H1 (cell line): ENCODE results near the gene SHISA7. TPM values are rescaled to one million over a fixed set of nuclear protein-coding genes. Genes with fewer than 3 reads are reported as not detected.
A peak's percentile ranks its signal among the peaks of the same experiment; 100 is the strongest.

Experiments used
- BCL11A ChIP-seq, 2 experiments: IDR thresholded peaks; one replicate each; pipeline ENCODE4 v1.6.1; 2011; ENCODE audit warnings: low read depth in 2 of 2, low read length in 2 of 2, mild to moderate bottlenecking in 2 of 2
- CEBPB ChIP-seq: IDR thresholded peaks from 2 replicates; pipeline ENCODE4 v1.6.1; 2012; ENCODE audit warnings: low read depth, low read length
- CHD1 ChIP-seq: IDR thresholded peaks from 2 replicates; pipeline ENCODE4 v1.6.1; 2012; ENCODE audit warnings: low read depth, low read length, improper control_type of control experiment
- CTCF ChIP-seq, 3 experiments: IDR thresholded peaks; 1 replicate in 2 of 3; 2 replicates in 1 of 3; pipeline versions ENCODE4 v1.5.1 to v1.6.1; 2011; ENCODE audit warnings: low read length in 3 of 3, mild to moderate bottlenecking in 3 of 3, inconsistent platforms in 2 of 3, low read depth in 1 of 3, moderate library complexity in 1 of 3; ENCODE audit not compliant: insufficient read depth in 1 of 3; ENCODE audit errors: control extremely low read depth in 1 of 3
- EZH2 ChIP-seq: fragments of 200-600 bp; sonication (generic); IDR thresholded peaks from 2 replicates; pipeline ENCODE4 v1.7.1; 2012; ENCODE audit warnings: low read depth, mild to moderate bottlenecking, moderate library complexity, low read length, inconsistent platforms; ENCODE audit not compliant: severe bottlenecking
- HDAC2 ChIP-seq, 2 experiments: fragments of 300-600 bp in 1 of 2; sonication (generic) in 1 of 2; IDR thresholded peaks; 2 replicates each; pipeline ENCODE4 v1.6.1; 2011 to 2012; ENCODE audit warnings: low read depth in 2 of 2, low read length in 2 of 2, mild to moderate bottlenecking in 2 of 2, moderate library complexity in 2 of 2, borderline replicate concordance in 1 of 2, inconsistent platforms in 1 of 2
- KDM1A ChIP-seq: fragments of 200-600, 300-600 bp; sonication (generic); IDR thresholded peaks from 2 replicates; pipeline ENCODE4 v1.7.1; 2016; ENCODE audit warnings: mild to moderate bottlenecking, low read length, borderline replicate concordance
- POLR2AphosphoS5 ChIP-seq: IDR thresholded peaks from 2 replicates; pipeline ENCODE4 v1.6.1; 2011; ENCODE audit warnings: low read depth, low read length
- SP1 ChIP-seq: IDR thresholded peaks from 2 replicates; pipeline ENCODE4 v1.6.1; 2011; ENCODE audit warnings: low read depth, low read length
- TAF1 ChIP-seq: IDR thresholded peaks from 2 replicates; pipeline ENCODE4 v1.6.1; 2011; ENCODE audit warnings: mild to moderate bottlenecking, low read depth, low read length
- polyA plus RNA-seq, 7 experiments: library from polyadenylated mRNA; depleted of rRNA in 3 of 7; stranded (reverse) in 5 of 7; unstranded in 2 of 7; fragments of >200 nt in 5 of 7; fragments of 200-250 nt in 2 of 7; gene quantifications; 1 replicate in 5 of 7; 2 replicates in 1 of 7; 4 replicates in 1 of 7; pipeline versions ENCODE4 v1.2.1 to v1.2.3, GENCODE V29; 2011 to 2013; ENCODE audit warnings: missing spikeins in 2 of 7, mixed read lengths in 2 of 7
- total RNA-seq: library from RNA; stranded (reverse); fragmentation: NEBNext Ultra II Directional; extraction: Animal tissue kit (Norgen Biotek cat#: 25700); gene quantifications from 2 replicates; pipeline ENCODE4 v1.2.1, GENCODE V29; 2021
- TF ChIP-seq, protein P1 (sequence below): IDR thresholded peaks from 2 replicates; pipeline ENCODE4 v1.6.1; 2011; ENCODE audit warnings: low read length, improper control_type of control experiment

Gene SHISA7
- total and polyA plus RNA-seq, 2 of the 8 experiments (the other 6 are each of a cell fraction or from before 2014, with no cell fraction given), result 0.76 to 1.0 TPM

GRCh38 chr19:55452749-55453346 is 9.7 kb upstream of the SHISA7 start (continued):
- no peak for TF ChIP-seq CTCF (IDR thresholded peaks at IDR 0.05; ENCODE audit: control extremely low read depth in 1 of 3, insufficient read depth in 1 of 3, low read depth in 1 of 3, low read length in 3 of 3)
- TF ChIP-seq BCL11A (IDR thresholded peaks at IDR 0.05; ENCODE audit: low read depth in 2 of 2, low read length in 2 of 2), result no peak
- peak; percentile 94; the same call in 1 of the 2 replicates for TF ChIP-seq SP1
- TF ChIP-seq KDM1A, result no peak
- TF ChIP-seq CEBPB, result no peak
- no peak for TF ChIP-seq POLR2AphosphoS5
- TF ChIP-seq HDAC2 (IDR thresholded peaks at IDR 0.05; ENCODE audit: borderline replicate concordance in 1 of 2, low read depth in 2 of 2, low read length in 2 of 2), result no peak
- TF ChIP-seq CHD1, result peak; percentile 84
- TF ChIP-seq, protein P1, sequence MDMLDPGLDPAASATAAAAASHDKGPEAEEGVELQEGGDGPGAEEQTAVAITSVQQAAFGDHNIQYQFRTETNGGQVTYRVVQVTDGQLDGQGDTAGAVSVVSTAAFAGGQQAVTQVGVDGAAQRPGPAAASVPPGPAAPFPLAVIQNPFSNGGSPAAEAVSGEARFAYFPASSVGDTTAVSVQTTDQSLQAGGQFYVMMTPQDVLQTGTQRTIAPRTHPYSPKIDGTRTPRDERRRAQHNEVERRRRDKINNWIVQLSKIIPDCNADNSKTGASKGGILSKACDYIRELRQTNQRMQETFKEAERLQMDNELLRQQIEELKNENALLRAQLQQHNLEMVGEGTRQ, result no peak
- TF ChIP-seq TAF1, result no peak
- TF ChIP-seq EZH2, result no peak
